Measurements from ENCODE around the gene ADAP1. TPM values are rescaled to one million over a fixed set of nuclear protein-coding genes. Genes with fewer than 3 reads are reported as not detected.

ADAP1 gene
- total and polyA plus RNA-seq, 7 donors: 11.4 to 157 (median 72.6) TPM

- DNase-seq: no peak
- H3K27me3 ChIP-seq: no peaks in the 10 kb centered on the region
- peaks cover 0 to 35% (median 4%) of the 10 kb centered on the region in 4 donors for H3K36me3 ChIP-seq
- TF ChIP-seq CTCF (IDR thresholded peaks at IDR 0.05): no peak
- no peak for TF ChIP-seq POLR2A (IDR thresholded peaks at IDR 0.05)
- TF ChIP-seq EP300 (IDR thresholded peaks at IDR 0.05): no peak
- no peak for TF ChIP-seq POLR2AphosphoS5 (IDR thresholded peaks at IDR 0.05)
- WGBS, 2 donors: 81 to 86% methylated on average over 28 of the region's 28 CpGs
- peaks cover 0 to 12% (median 6%) of the 10 kb centered on the region in 4 donors for H3K4me1 ChIP-seq
- intact Hi-C loops (cut with DNase I): loop anchor here (5.0 kb wide), 2 partner anchors 33 to 183 kb away; no protein-coding TSS in a partner anchor
- no peak overlapping the region for H3K4me3 ChIP-seq
- H3K9me3 ChIP-seq: no peaks in the 10 kb centered on the region
- H3K27ac ChIP-seq: no peak overlapping the region
Measured at GRCh38 chr7:994592-995308, 40.3 kb upstream of the ADAP1 start.

- peak; percentile 98 for DNase-seq
- Histone ChIP-seq H3K27me3 (peaks cover 10 to 17% (median 17%) of the 10 kb centered on the region in 3 donors), H3K4me1 (peaks cover 0 to 18% (median 7%) of the 10 kb centered on the region in 4 donors), H3K9me3 (no peaks in the 10 kb centered on the region), H3K4me3 (no peak overlapping the region), H3K27ac (no peak overlapping the region), H3K36me3 (peaks cover 0 to 26% (median 3%) of the 10 kb centered on the region in 4 donors)
- TF ChIP-seq POLR2A (IDR thresholded peaks at IDR 0.05) (no peak), EP300 (IDR thresholded peaks at IDR 0.05) (no peak), CTCF (IDR thresholded peaks at IDR 0.05) (peak; percentile 100), POLR2AphosphoS5 (IDR thresholded peaks at IDR 0.05) (peak in 3 of 4 donors; percentile 36 to 67 (median 47))
- WGBS, 2 donors: 22 to 23% methylated on average over 34 of the region's 34 CpGs
- intact Hi-C loops (cut with DNase I): loop anchor here (1.0 to 5.0 kb wide), 3 partner anchors 34 to 184 kb away; no protein-coding TSS in a partner anchor
Measured at GRCh38 chr7:992709-993607, 38.5 kb upstream of the ADAP1 start.

- no peak for DNase-seq
- TF ChIP-seq CTCF (IDR thresholded peaks at IDR 0.05): no peak
- no peak for TF ChIP-seq EP300 (IDR thresholded peaks at IDR 0.05)
- TF ChIP-seq POLR2AphosphoS5 (IDR thresholded peaks at IDR 0.05): no peak
- TF ChIP-seq POLR2A (IDR thresholded peaks at IDR 0.05): no peak
- intact Hi-C loops (cut with DNase I): loop anchor here (5.0 kb wide), 2 partner anchors 35 to 185 kb away; no protein-coding TSS in a partner anchor
- Histone ChIP-seq H3K27ac (no peak overlapping the region), H3K4me1 (peaks cover 0 to 18% (median 7%) of the 10 kb centered on the region in 4 donors), H3K36me3 (peaks cover 0 to 16% (median 3%) of the 10 kb centered on the region in 4 donors), H3K9me3 (no peaks in the 10 kb centered on the region), H3K4me3 (no peak overlapping the region), H3K27me3 (peaks cover 17 to 27% (median 26%) of the 10 kb centered on the region in 3 donors)
- 74 to 76% methylated on average over 34 of the region's 34 CpGs for WGBS, 2 donors
Measured at GRCh38 chr7:991729-992656, 37.5 kb upstream of the ADAP1 start.

Data from sigmoid colon (tissue), 7 donors.